ENCODE results near the gene CEP20. TPM values are rescaled to one million over a fixed set of nuclear protein-coding genes. Genes with fewer than 3 reads are reported as not detected.

CEP20 gene
- total RNA-seq, 1 experiment from 2014 or later, result 36.9 TPM

- Histone ChIP-seq H3K23ac (ENCODE audit: insufficient read length, low read depth, low read length) (no peak overlapping the region), H3K9ac (ENCODE audit: extremely low read depth, insufficient read length, low read length) (no peak overlapping the region), H3K9me3 (ENCODE audit: control insufficient read depth, low read depth, low read length) (no peaks in the 10 kb centered on the region), H3K18ac (ENCODE audit: insufficient read length, low read depth, low read length) (no peak overlapping the region), H3T11ph (ENCODE audit: low read length) (no peak overlapping the region), H3K4ac (ENCODE audit: low read depth, low read length) (no peak overlapping the region), H3K27ac (ENCODE audit: insufficient read length, low read depth, low read length) (no peak overlapping the region), H4K20me1 (ENCODE audit: control insufficient read depth, insufficient read depth, insufficient read length) (no peaks in the 10 kb centered on the region), H3K4me1 (ENCODE audit: insufficient read depth, low read length) (no peaks in the 10 kb centered on the region), H2BK20ac (ENCODE audit: low read depth, low read length, poor library complexity, severe bottlenecking) (no peak overlapping the region), H3K27me3 (ENCODE audit: insufficient read depth, low read length) (no peaks in the 10 kb centered on the region), H2BK120ac (ENCODE audit: low read depth, low read length, poor library complexity, severe bottlenecking) (no peak overlapping the region), H3K4me2 (ENCODE audit: insufficient read depth, insufficient read length, low read length) (no peak overlapping the region), H2BK12ac (ENCODE audit: insufficient read length, low read depth, low read length) (no peak overlapping the region), H2AFZ (ENCODE audit: low read length) (no peak overlapping the region), H2AK5ac (ENCODE audit: insufficient read length, low read length) (no peak overlapping the region), H3K79me2 (ENCODE audit: insufficient read depth, low read length) (no peaks in the 10 kb centered on the region), H3K23me2 (ENCODE audit: insufficient read length, low read depth, low read length, poor library complexity, severe bottlenecking) (no peaks in the 10 kb centered on the region), H4K8ac (replicated peaks; ENCODE audit: insufficient read length, low read depth, low read length) (no peak overlapping the region), H4K91ac (ENCODE audit: insufficient read length, low read depth, low read length) (no peak overlapping the region), H2BK15ac (ENCODE audit: low read depth, low read length) (no peak overlapping the region), H4K5ac (ENCODE audit: insufficient read length, low read depth, low read length) (no peak overlapping the region), H2BK5ac (ENCODE audit: insufficient read length, low read length) (no peak overlapping the region), H3K14ac (ENCODE audit: insufficient read depth, low read length) (no peak overlapping the region), H3K56ac (ENCODE audit: insufficient read length, low read depth, low read length) (no peak overlapping the region), H3K79me1 (ENCODE audit: insufficient read depth, low read depth, low read length, poor library complexity, severe bottlenecking) (no peaks in the 10 kb centered on the region)
- H3K27ac Mint-ChIP-seq, result no peak overlapping the region
- H3K9me3 Mint-ChIP-seq, result no peaks in the 10 kb centered on the region
- no peaks in the 10 kb centered on the region for H3K36me3 Mint-ChIP-seq (ENCODE audit: insufficient read depth in 1 of 3, low read depth in 3 of 3)
- DNase-seq, result no peak
- H3K27me3 Mint-ChIP-seq (ENCODE audit: low read depth), result no peaks in the 10 kb centered on the region
- no peak overlapping the region for H3K4me3 Mint-ChIP-seq
- WGBS (ENCODE audit: extremely low coverage, insufficient read length, low lambda C conversion rate), result no CpG with 5 or more reads among the region's 9 CpGs
- TF ChIP-seq, protein P1, sequence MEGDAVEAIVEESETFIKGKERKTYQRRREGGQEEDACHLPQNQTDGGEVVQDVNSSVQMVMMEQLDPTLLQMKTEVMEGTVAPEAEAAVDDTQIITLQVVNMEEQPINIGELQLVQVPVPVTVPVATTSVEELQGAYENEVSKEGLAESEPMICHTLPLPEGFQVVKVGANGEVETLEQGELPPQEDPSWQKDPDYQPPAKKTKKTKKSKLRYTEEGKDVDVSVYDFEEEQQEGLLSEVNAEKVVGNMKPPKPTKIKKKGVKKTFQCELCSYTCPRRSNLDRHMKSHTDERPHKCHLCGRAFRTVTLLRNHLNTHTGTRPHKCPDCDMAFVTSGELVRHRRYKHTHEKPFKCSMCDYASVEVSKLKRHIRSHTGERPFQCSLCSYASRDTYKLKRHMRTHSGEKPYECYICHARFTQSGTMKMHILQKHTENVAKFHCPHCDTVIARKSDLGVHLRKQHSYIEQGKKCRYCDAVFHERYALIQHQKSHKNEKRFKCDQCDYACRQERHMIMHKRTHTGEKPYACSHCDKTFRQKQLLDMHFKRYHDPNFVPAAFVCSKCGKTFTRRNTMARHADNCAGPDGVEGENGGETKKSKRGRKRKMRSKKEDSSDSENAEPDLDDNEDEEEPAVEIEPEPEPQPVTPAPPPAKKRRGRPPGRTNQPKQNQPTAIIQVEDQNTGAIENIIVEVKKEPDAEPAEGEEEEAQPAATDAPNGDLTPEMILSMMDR (conservative IDR thresholded peaks at IDR 0.05), result no peak
- H3K4me1 Mint-ChIP-seq, result peaks cover 2 to 3% of the 10 kb centered on the region in 2 experiments; a peak in 1 of 4 replicates
These were observed 54.9 kb downstream of the CEP20 start for GRCh38 chr16:15833541-15833940.
